ENCODE measurements around the gene KCNQ1OT1.

The KCNQ1OT1 gene

DNA sequence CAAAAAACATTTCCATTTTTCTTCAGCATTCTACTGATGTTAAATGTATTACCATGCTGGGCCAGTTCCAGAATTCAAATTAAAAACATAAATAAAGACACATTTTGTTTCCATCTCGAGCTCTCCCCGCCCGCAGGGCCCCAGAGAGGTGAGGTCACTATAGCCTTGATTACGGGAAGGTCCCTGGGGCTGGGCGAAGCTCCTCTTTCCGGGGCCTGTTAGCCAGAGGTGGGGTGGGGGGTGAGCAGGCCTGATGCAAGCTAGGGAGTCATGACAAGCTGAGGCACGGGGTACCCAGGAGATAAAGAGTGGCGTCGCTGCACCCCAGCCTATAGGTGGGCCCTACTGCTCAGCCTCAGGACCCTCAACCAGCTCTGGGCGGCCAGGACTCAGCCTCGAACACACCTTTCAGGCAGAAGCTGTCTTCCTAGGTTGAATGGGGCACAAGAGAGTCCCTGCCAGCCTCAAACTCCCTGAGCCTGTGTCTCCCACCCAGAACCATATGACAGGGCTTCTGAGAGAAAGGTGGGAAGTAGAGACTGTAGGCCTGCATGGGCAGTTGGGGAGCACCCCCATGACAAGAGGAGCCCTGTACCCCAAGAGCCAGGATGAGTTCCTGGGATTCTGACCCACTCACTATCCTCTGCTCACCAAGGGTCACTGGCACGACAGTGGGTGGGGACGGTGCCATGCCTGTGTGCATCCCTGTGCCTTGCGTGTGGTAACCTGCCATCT is 34.8 kb downstream of the KCNQ1OT1 start:
- TF ChIP-seq, protein P1, sequence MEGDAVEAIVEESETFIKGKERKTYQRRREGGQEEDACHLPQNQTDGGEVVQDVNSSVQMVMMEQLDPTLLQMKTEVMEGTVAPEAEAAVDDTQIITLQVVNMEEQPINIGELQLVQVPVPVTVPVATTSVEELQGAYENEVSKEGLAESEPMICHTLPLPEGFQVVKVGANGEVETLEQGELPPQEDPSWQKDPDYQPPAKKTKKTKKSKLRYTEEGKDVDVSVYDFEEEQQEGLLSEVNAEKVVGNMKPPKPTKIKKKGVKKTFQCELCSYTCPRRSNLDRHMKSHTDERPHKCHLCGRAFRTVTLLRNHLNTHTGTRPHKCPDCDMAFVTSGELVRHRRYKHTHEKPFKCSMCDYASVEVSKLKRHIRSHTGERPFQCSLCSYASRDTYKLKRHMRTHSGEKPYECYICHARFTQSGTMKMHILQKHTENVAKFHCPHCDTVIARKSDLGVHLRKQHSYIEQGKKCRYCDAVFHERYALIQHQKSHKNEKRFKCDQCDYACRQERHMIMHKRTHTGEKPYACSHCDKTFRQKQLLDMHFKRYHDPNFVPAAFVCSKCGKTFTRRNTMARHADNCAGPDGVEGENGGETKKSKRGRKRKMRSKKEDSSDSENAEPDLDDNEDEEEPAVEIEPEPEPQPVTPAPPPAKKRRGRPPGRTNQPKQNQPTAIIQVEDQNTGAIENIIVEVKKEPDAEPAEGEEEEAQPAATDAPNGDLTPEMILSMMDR (conservative IDR thresholded peaks at IDR 0.05; ENCODE audit: low read depth, low read length), result no peak

DNA sequence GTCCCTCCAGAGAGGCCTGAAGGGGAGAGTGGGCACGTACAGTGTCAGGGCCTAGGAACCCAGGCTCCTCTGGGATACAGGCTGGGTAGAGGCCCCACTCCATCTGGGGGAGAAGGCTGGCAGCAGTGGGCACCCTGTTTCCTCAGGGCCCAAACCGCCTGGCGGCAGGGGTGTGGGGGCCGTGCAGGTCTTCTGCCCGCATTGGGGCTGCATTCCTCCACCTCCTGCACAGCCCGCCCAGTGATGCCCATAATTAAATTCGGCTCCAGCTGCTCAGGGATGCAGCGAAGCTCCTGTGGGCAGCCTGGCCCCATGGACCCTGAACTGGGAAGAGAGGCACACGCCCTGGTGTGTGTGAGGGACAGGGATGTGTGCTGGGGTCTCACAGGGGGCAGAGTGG is 35.4 kb downstream of the KCNQ1OT1 start:
- DNase-seq (ENCODE audit: low read depth), result no peak
- TF ChIP-seq, protein P1 (conservative IDR thresholded peaks at IDR 0.05; ENCODE audit: low read depth, low read length), result no peak
- H3K4me3 ChIP-seq (ENCODE audit: low read length), result no peak overlapping the region

More for the DNA sequence above, 34.8 kb downstream of the KCNQ1OT1 start:
- no peak overlapping the region for H3K4me3 ChIP-seq (ENCODE audit: low read length)
- DNase-seq (ENCODE audit: low read depth), result no peak

GRCh38 chr11:2663915-2664314 is 35.9 kb downstream of the KCNQ1OT1 start:
- no peak overlapping the region for H3K4me3 ChIP-seq (ENCODE audit: low read length)
- TF ChIP-seq, protein P1 (conservative IDR thresholded peaks at IDR 0.05; ENCODE audit: low read depth, low read length), result no peak
- no peak for DNase-seq (ENCODE audit: low read depth)

- TF ChIP-seq, protein P1 (conservative IDR thresholded peaks at IDR 0.05; ENCODE audit: low read depth, low read length), result no peak
- no peak for DNase-seq (ENCODE audit: low read depth)
- no peak overlapping the region for H3K4me3 ChIP-seq (ENCODE audit: low read length)
Observed at GRCh38 chr11:2663506-2663905, 36.3 kb downstream of the KCNQ1OT1 start.

GRCh38 chr11:2662430-2663299 is 37.1 kb downstream of the KCNQ1OT1 start:
- TF ChIP-seq, protein P1 (conservative IDR thresholded peaks at IDR 0.05; ENCODE audit: low read depth, low read length), result no peak
- H3K4me3 ChIP-seq (ENCODE audit: low read length), result no peak overlapping the region
- no peak for DNase-seq (ENCODE audit: low read depth)

DNA sequence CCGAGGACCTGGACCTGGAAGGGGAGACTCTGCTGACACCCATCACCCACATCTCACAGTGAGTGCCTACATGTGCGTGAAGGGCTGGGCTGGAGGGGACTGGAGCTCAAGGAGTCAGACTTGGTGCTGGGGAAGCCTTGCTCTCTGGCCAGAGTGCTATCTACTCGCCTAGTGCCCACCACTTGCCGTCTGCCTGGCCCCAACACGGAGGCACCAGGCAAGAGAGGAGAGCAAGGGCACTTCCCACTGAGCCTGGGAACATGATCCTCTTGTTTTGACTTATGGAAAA is 37.8 kb downstream of the KCNQ1OT1 start:
- no peak overlapping the region for H3K4me3 ChIP-seq (ENCODE audit: low read length)
- TF ChIP-seq, protein P1 (conservative IDR thresholded peaks at IDR 0.05; ENCODE audit: low read depth, low read length), result no peak
- no peak for DNase-seq (ENCODE audit: low read depth)
